Motor neuron (in vitro differentiated cells): ENCODE results near the gene PLEKHG2. TPM values are rescaled to one million over a fixed set of nuclear protein-coding genes. Genes with fewer than 3 reads are reported as not detected.
"Not testable (repeated sequence)": the region's sequence is repeated elsewhere in the genome, so short reads cannot be mapped to it uniquely, and the experiment has no call there.

ENCODE experiments used
- ATAC-seq, 8 experiments: fragments of 200-7000 bp; cut with Tn5 transposase; replicated peaks in 6 of 8; 2 replicates each; pipeline ENCODE4 v1.8.0; 2021; ENCODE audit warnings: mild to moderate bottlenecking in 8 of 8, moderate library complexity in 8 of 8
- H3K27ac ChIP-seq, 2 donors: fragments of 250-450 bp; sonication (Bioruptor Pico); 2 replicates each; pipeline ENCODE4 v1.9.0; 2021; ENCODE audit warnings: antibody characterized with exemption in 2 of 2, mild to moderate bottlenecking in 2 of 2, moderate library complexity in 1 of 2
- H3K4me1 ChIP-seq, 2 donors: fragments of 250-450 bp; sonication (Bioruptor Pico); replicated peaks in 1 of 2; 2 replicates each; pipeline ENCODE4 v1.6.1; 2021; ENCODE audit warnings: antibody characterized with exemption in 2 of 2, mild to moderate bottlenecking in 2 of 2, moderate library complexity in 1 of 2
- H3K4me3 ChIP-seq, 5 donors: fragments of 250-450 bp; sonication (Bioruptor Pico); 2 replicates each; pipeline ENCODE4 v1.9.0; 2021; ENCODE audit warnings: antibody characterized with exemption in 5 of 5, mild to moderate bottlenecking in 5 of 5, moderate library complexity in 4 of 5
- WGBS, 10 experiments: fragments of 450-650 bp; shearing (Covaris generic); methylation state at CpG; one replicate each; pipeline ENCODE4 v1.0.0; 2022; 5-methylcytosine and 5-hydroxymethylcytosine counted together
- in situ Hi-C, 9 experiments: fragments of 400-800 bp; cut with MboI; loops; one replicate each; pipeline ENCODE4 v1.15.0; 2021; ENCODE audit warnings: low sequenced_read_pairs in 9 of 9, low pct_unique_long_range_greater_than_20kb in 2 of 9; ENCODE audit not compliant: unreplicated experiment in 9 of 9
- total RNA-seq, 8 experiments: library from RNA; unstranded; fragments of 300-600 nt; gene quantifications; 2 replicates each; pipeline versions ENCODE4 v1.2.3 to v1.2.4, GENCODE V29; 2022

Gene PLEKHG2
- total RNA-seq, 8 experiments from 2014 or later: 1.1 to 50.6 (median 13.2) TPM

DNA sequence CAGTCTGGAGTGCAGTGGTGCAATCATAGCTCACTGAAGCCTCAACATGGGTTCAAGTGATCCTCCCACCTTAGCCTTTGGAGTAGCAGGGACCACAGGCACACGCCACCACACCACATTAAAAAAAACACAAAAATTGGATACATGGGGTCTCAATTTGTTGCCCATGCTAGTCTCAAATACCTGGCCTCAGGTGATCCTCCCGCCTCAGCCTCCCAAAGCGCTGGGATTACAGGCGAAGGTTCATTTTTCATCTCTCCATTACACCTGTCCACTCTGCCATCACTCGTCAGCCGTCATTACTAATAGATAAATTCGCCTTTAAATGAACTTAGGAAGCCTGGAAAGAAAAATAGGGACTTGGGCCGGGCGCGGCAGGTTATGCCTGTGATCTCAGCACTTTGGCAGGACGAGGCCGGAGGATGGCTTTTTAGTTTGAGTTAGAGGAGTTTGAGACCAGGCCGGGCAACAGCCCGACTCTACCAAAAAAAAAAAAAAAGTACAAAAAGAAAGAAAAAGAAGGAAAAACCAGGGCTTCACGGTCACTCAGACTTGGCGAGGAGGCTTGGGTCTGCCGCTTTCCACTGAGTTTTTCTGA is 32.2 kb downstream of the PLEKHG2 start:
- in situ Hi-C loops: no loop called here
- Histone ChIP-seq H3K27ac (peak overlapping the region; percentile 92 to 96), H3K4me3 (peak overlapping the region; percentile 65 to 87 (median 74)), H3K4me1 (peaks cover 5 to 12% of the 10 kb centered on the region in 2 donors)
- ATAC-seq: peak in 1 of 8 experiments; percentile 1
- WGBS, 10 experiments: 0 to 25% (median 6%) methylated on average over 1 to 17 of the region's 17 CpGs

DNA sequence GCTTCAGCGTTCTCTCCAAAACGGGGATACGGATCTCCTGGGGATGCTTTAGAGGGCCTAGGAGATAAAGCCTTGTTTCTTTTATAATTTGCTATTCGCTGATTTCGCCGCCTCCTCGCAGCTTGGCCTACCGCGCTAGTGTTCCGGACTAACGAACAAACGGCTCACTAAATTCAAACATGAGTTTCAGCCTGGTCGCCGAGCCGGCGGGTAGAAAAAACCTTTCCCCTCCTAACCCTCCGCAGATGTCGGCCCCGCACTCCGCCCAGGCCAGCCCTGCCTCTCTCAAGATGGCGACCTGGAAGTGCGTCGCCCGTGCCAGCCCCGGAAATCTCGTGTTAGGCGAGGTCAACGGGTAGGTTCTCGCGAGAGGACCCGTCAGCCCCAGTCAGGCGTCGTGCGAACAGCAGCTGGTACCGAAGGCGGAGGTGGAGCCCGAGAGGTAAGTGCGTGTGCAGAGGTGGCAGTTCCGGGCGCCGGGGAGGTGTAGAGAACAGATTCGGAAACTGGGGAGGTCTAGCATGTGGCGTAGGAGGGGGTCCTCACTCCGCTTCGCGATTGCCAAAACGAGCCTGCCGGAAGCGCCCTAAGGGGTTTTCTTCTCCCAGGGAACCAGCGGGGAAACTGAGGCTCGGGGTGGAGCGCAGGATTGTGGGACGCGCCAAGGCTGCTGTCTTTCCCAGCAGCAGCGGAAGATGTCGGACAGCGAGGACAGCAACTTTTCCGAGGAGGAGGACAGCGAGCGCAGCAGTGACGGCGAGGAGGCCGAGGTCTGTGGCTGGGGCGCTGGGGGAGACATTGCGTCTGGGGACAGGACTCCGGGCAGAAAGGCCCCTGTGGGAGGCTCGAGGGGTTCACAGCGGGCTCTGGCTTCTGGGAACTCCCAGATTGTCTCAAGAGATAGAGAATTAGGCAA is 33.0 kb downstream of the PLEKHG2 start, which contains the start of gene SUPT5H:
Gene SUPT5H, plus strand, starts transcription at position 387 of the 916 bp plus-strand sequence. Its CDS starts 309 bp downstream, at position 696.
- Histone ChIP-seq H3K4me1 (peaks cover 5 to 12% of the 10 kb centered on the region in 2 donors), H3K27ac (peak within 1 kb of the TSS; percentile 92 to 96), H3K4me3 (peak within 1 kb of the TSS; percentile 65 to 87 (median 74))
- in situ Hi-C loops: no loop called here
- peak; percentile 91 to 99 (median 98) for ATAC-seq
- WGBS, 10 experiments: 0 to 17% (median 0%) methylated on average over 1 to 35 of the region's 68 CpGs

DNA sequence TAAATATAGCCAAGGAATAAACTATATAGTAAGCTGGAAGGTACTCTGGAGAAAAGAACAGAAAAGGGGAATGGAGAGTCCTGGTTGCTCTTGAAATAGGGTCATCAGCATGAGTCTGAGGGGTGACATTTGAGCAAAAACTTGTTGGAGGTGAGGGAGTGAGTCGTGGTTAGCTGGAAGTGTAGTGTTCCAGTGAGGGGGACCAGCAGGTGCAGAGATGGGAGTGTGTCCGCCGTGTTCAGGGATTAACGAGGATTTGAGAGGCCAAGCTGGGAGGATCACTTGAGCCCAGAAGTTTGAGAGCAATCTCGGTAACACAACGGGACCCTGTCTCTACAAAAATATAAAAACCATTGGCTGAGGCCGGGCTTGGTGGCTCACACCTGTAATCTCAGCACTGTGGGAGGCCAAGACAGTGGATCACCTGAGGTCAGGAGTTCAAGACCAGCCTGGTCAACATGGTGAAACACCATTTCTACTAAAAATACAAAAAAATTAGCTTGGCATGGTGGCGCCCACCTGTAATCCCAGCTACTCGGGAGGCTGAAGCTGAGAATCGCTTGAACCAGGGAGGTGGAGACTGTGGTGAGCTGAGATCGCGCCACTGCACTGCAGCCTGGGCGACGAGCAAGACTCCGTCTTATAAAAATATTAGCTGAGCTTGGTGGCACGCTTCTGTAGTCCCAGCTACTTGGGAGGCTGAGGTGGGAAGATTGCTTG is 34.1 kb downstream of the PLEKHG2 start:
- no peak for ATAC-seq
- H3K27ac ChIP-seq: no peak overlapping the region
- in situ Hi-C loops: no loop called here
- H3K4me1 ChIP-seq: peaks cover 5 to 12% of the 10 kb centered on the region in 2 donors
- peak overlapping the region; percentile 65 to 87 (median 74) for H3K4me3 ChIP-seq
- 20 to 100% (median 81%) methylated on average over 1 to 8 of the region's 16 CpGs; no CpG with 5 or more reads in 1 of the 10 experiments for WGBS, 10 experiments

DNA sequence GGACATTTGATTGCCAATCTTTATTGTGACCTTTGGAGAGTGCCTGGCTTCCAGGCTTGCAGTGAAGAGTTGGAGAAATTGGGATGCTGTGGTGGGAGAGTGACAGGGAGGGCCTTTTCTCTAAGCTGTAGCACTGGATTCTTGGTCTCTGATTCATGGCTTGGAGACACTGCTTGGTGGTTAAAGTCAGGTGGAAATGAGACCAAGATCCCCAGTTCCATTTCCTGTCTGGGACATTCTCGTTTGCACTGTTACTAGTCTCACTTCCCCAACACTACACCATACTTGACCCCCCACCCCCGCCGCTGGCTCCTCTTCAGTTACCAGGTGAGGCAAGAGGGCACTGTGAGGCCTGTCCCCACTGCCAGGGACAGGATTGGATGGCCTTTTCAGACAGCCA is 35.8 kb downstream of the PLEKHG2 start:
- Histone ChIP-seq H3K4me3 (no peak overlapping the region), H3K4me1 (peaks cover 5 to 12% of the 10 kb centered on the region in 2 donors), H3K27ac (no peak overlapping the region)
- ATAC-seq: no peak
- 83 to 100% methylated on average over 1 of the region's 3 CpGs; no CpG with 5 or more reads in 8 of the 10 experiments for WGBS, 10 experiments
- in situ Hi-C loops: no loop called here

DNA sequence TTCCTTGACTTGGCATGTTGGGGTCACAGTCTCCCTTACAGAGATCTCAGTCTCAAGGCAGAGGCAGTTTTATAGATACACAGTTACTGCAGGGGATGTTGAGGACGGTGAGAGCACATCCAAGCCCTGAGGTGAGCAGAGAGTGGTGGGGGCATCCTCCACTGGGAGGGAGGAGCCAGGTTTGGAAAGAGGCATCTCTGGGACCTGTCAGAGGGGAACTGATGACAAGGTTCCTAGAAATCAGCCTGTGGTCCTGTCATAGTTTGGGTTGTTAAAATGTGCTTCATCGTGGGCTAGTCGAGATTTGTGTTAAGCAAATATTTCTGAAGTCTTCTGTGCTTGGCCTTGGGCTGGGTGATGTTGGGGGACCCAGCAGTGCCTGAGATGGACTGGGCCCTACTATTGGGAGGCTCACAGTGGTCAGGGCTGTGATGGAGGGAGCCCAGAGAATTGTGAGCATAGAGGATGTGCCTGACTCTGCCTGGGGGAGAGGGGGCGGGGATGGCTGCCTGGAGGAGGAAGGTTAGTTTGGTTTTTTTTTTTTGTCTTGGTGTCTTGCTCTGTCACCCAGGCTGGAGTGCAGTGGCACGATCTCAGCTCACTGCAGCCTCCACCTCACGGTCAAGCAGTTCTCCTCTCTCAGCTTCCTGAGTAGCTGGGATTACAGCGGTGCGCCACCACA is 36.8 kb downstream of the PLEKHG2 start:
- Histone ChIP-seq H3K4me3 (no peak overlapping the region), H3K4me1 (peaks cover 5 to 10% of the 10 kb centered on the region in 2 donors), H3K27ac (no peak overlapping the region)
- ATAC-seq: no peak
- in situ Hi-C loops: no loop called here
- WGBS, 10 experiments: 72 to 100% (median 95%) methylated on average over 1 to 6 of the region's 8 CpGs; no CpG with 5 or more reads in 2 of the 10 experiments

DNA sequence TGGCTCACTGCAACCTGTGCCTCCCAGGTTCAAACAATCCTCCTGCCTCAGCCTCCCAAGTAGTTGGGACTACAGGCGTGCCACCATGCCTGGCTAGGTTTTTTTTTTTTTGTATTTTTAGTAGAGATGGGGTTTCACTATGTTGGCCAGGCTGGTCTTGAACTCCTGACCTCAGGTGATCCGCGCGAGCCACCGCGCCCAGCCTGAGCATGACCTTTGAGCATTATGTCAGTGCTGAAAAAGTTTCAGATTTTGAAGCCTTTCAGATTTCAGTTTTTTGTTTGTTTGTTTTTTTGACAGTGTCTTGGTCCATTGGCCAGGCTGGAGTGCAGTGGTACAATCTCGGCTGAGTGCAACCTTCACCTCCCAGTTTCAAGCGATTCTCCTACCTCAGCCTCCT is 38.8 kb downstream of the PLEKHG2 start:
- ATAC-seq, H3K27ac ChIP-seq, H3K4me3 ChIP-seq, H3K4me1 ChIP-seq, in situ Hi-C loops: not testable (repeated sequence)
- WGBS, 10 experiments: 83 to 100% (median 97%) methylated on average over 1 to 7 of the region's 8 CpGs; no CpG with 5 or more reads in 3 of the 10 experiments

DNA sequence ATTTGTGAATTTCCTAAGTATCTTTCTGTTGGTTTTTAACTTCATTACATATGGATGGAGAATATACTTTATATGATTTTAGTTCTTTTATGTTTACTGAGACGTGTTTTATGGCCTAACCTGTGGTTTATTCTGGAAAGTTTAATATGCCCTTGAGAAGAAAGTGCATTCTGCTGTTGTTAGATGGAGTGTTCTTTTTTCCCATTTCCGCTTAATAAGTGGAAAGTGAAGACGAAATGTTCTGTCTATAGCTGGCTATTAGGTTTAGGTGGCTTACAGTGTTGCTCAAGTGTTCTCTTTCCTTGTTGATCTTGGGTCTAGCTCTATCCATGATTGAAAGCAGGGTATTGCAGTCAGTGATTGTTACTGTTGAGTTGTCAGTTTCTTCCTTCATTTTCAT is 50.9 kb downstream of the PLEKHG2 start:
- ATAC-seq: no peak

DNA sequence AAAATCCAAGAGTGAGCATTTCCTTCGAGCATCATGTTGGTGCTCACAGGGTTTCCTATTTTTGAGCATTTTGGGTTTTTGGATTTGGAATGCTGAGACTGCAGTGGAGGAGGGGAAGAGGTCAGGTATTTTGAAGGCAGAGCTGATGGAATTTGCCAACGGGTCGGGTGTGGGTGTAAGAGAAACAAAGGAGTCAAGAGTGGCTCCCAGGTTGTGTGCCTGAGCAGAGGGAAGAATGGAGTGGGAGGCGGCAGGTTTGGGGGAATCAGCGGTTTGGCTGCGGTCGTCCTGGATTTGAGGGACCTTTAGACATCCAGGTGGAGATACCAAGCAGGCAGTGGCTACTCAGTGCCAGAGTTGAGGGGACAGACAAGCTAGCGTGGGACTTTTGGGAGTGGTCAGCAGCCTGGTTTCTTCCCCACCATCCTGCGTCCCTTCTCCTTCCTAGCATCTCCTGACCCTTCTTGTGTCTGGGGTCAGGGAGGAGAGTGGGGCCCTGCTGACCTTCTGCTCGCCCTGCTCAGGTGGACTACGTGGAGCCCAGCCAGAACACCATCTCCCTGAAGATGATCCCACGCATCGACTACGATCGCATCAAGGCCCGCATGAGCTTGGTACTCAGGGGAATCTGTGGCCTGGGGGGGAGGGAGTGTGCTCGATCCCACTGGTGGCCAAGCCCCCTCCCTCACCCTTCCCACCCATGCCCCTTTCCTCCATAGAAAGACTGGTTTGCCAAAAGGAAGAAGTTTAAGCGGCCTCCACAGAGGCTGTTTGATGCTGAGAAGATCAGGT is 53.7 kb downstream of the PLEKHG2 start:
- in situ Hi-C loops: no loop called here
- Histone ChIP-seq H3K4me3 (no peak overlapping the region), H3K27ac (no peak overlapping the region), H3K4me1 (no peaks in the 10 kb centered on the region)
- 88 to 100% (median 93%) methylated on average over 2 to 12 of the region's 18 CpGs; no CpG with 5 or more reads in 2 of the 10 experiments for WGBS, 10 experiments
- ATAC-seq: no peak

More for the DNA sequence above, 50.9 kb downstream of the PLEKHG2 start:
- Histone ChIP-seq H3K4me3 (no peak overlapping the region), H3K27ac (no peak overlapping the region), H3K4me1 (no peaks in the 10 kb centered on the region)
- in situ Hi-C loops: no loop called here
- 20 to 100% (median 93%) methylated on average over 1 to 3 of the region's 3 CpGs; no CpG with 5 or more reads in 1 of the 10 experiments for WGBS, 10 experiments

DNA sequence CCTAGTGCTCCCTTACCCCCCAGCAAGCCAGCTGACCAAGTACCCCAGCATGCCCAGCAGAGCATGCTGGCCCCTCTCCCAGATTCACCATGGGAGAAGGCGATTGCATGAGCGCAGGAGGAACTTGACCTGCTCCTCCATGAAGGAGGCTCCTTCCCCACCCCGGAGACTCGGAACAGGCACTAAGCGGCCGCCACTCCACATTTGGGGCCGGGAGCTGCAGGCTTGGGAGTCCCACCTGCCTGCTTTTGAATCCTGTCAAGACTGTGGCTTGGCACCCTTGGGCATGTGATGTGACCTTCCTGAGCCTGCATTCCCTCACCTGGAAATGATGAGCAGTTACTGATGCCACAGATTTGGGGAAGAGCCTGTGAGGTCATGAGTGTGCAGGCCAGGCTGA is 55.5 kb downstream of the PLEKHG2 start:
- Histone ChIP-seq H3K4me3 (no peak overlapping the region), H3K27ac (no peak overlapping the region), H3K4me1 (no peaks in the 10 kb centered on the region)
- no peak for ATAC-seq
- in situ Hi-C loops: no loop called here
- 95 to 100% (median 100%) methylated on average over 1 to 4 of the region's 7 CpGs; no CpG with 5 or more reads in 7 of the 10 experiments for WGBS, 10 experiments

DNA sequence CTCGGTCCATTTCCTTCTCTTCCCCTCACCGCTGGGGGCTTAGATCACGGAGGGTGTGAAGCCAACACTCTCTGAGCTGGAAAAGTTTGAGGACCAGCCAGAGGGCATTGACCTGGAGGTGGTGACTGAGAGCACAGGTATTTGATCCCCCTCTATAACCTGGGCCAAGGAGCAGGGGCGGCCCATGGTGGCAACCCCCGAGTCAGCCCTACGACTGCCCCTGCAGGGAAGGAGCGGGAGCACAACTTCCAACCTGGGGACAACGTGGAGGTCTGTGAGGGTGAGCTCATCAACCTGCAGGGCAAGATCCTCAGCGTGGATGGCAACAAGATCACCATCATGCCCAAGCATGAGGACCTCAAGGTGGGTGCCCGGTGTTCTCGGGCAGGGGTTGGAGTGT is 56.6 kb downstream of the PLEKHG2 start:
- in situ Hi-C loops: no loop called here
- Histone ChIP-seq H3K27ac (no peak overlapping the region), H3K4me3 (no peak overlapping the region), H3K4me1 (no peaks in the 10 kb centered on the region)
- 75 to 100% (median 95%) methylated on average over 1 to 5 of the region's 11 CpGs; no CpG with 5 or more reads in 3 of the 10 experiments for WGBS, 10 experiments
- no peak for ATAC-seq

DNA sequence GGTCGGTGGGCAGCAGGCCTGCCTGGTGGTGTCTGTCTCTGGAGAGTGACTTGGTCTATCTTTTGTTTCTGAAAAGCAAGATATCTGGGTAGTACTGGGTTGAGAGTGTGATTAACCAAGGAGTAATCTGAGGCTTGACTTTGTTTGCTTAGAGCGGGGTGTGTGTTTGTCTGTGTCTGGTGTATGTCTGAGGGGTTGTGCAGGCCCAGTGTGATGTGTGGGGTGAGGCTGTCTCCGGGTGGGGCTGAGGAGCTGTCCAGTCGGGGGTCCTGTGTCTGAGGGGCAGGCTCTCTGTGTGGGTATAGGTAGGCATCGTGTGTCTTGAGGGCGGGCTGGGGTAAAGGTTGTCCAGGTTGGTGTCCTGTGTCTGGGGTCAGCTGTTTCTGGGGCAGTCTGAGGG is 57.1 kb downstream of the PLEKHG2 start:
- ATAC-seq: no peak
- in situ Hi-C loops: no loop called here

More for the DNA sequence above, 57.1 kb downstream of the PLEKHG2 start:
- Histone ChIP-seq H3K27ac (no peak overlapping the region), H3K4me1 (no peaks in the 10 kb centered on the region), H3K4me3 (no peak overlapping the region)
- WGBS, 10 experiments: 80 to 100% methylated on average over 1 to 2 of the region's 6 CpGs; no CpG with 5 or more reads in 8 of the 10 experiments
